GM19455 (cell line): ENCODE data around the gene IL10.
A peak's percentile ranks its signal among the peaks of the same experiment; 100 is the strongest.

Experiments used
- ATAC-seq: cut with Tn5 transposase; IDR thresholded peaks from one replicate; pipeline ENCODE4 v1.9.1; 2021; ENCODE audit not compliant: unreplicated experiment

IL10 gene

GRCh38 chr1:206772243-206772937 lies at the start of gene IL10:
IL10 (minus strand) TSS chr1:206772494; CDS start chr1:206772435, 59 bp downstream.
- no peak for ATAC-seq

- no peak for ATAC-seq
These were observed 49.2 kb upstream of the IL10 start for GRCh38 chr1:206821493-206821892.

GRCh38 chr1:206816390-206817287 lies 44.3 kb upstream of the IL10 start:
- ATAC-seq, result peak; percentile 64

GRCh38 chr1:206814716-206815341 lies 42.5 kb upstream of the IL10 start:
- ATAC-seq, result no peak

DNA sequence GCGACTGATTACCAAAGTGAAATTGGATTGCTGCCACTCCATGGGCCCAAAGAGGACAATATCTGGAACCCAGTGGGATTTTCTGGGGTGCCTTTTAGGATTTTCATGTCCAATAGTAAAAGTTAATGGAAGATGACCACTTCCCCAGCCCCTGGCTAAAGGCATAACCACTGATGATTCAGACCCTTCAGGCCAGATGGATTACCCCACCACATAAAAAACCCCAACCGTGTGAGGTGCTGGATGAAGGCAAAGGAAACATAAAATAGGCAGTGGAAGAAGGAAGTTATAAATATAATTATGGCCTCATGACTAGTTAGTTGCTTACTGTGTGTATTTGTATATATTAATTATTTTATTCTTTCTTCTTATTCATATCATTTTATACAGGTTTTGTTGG lies 40.2 kb upstream of the IL10 start:
- ATAC-seq, result no peak

DNA sequence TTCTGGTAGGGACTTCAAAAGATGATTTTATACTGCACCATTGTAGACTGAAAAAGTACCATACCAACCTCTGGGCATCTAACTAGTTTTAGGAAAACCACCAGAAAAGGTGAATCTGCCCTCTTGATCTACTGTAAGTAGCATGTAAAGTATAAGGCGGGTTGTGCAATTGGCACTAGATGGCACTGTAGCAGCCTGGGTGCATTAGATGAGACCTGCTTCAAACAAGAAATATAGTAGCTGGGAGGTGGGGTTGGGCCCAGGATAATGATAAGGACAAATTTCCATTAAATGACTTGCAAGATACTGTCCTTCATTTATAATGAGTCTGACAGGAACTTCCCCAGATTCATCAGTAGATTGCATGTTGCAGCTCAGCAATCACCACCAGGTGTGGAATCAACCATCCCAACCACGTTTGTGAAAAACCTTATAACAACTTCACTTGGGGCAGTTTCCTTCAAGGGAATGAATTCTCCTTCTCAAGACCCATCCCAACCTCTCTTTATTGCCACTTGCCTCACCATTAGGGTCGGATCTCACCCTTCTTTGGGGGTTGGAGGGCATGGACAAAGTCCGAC lies 37.3 kb upstream of the IL10 start:
- ATAC-seq, result no peak

- peak; percentile 57 for ATAC-seq
These were observed 36.3 kb upstream of the IL10 start for GRCh38 chr1:206808615-206809014.

GRCh38 chr1:206805357-206805756 lies 33.1 kb upstream of the IL10 start:
- no peak for ATAC-seq

- ATAC-seq, result no peak
These were observed 32.0 kb upstream of the IL10 start for GRCh38 chr1:206804156-206804737.

DNA sequence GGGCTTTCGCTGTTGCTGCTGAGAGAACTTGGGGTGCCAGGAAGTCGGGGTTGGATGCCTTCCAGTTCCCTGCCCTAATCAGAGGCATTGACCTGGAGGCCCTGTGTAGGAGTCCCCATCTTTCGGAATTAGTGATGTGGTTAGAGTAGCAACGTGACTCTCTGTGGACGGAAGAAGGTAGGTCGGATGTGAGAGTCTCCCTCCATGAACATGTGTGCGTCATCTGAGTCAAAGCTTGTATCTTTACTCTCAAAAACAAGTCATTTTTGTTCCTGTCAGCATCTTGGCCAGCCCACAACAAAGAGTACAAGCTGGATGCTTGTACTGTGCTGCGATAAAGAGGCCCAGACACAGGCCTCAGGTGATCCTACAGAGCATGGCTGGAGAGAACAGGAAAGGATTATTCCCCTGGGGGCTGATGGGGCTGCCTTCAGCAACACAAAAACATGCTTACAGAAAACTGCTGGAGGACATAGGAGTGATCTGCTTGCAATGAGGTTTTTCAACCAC lies 31.0 kb upstream of the IL10 start:
- ATAC-seq, result peak; percentile 99

DNA sequence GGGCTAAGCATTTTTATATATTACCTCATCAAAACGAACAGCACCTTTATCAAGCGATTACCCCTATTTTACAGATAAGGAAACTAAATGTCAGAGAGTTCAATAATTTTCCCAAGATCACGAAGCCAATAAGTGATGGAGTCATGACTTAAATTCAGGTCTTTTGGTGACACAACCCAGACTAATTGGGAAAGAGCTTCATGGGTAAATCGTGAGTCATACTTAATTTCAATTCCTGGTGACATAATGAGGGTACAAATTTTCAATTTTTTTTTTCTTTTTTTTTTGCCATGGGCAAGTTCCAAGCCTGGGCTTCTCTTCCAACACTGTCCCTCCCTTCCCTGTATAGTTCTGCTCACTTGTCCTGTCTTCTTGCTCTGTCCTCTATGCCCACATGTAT lies 30.1 kb upstream of the IL10 start:
- ATAC-seq, result no peak

- ATAC-seq, result no peak
These were observed 29.2 kb upstream of the IL10 start for GRCh38 chr1:206801467-206801866.

DNA sequence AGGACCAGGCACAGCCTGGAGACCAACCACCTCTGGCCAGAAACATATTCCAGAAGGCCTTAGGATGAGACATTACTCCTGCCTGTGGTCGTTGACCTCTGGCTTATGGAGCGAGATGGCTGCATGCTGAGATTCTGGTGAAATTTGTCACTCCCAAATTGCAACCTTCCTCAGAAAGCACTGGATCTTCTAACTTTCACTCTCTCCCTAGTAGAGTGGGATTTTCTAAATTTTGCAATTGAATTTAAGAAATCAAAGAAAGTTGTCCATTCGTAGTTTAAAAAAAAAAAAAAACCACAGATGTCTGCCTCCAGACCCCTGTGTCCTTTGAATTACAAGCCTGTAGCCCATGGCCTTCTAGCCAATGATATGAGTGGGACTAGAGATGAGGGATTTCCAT lies 28.6 kb upstream of the IL10 start:
- ATAC-seq, result no peak

DNA sequence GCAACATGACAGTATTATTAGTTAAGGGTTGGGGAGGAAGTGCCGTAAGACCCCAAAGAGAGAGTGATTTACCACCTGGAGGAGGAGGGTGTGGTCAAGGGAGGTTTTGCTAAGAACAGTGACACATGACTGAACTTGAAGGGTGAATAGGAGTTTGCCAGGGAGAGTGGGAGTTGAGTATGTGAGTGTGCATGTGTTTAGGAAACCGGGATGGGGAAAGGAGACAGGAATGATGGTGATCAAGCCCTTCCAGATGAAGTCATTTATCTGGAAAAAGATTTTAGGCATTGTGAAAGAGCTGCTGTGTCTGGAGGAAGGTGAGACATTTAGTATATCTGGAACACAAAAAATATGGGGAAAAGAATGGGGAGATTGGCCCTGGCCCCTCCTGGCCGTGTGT lies 28.1 kb upstream of the IL10 start:
- ATAC-seq, result no peak

DNA sequence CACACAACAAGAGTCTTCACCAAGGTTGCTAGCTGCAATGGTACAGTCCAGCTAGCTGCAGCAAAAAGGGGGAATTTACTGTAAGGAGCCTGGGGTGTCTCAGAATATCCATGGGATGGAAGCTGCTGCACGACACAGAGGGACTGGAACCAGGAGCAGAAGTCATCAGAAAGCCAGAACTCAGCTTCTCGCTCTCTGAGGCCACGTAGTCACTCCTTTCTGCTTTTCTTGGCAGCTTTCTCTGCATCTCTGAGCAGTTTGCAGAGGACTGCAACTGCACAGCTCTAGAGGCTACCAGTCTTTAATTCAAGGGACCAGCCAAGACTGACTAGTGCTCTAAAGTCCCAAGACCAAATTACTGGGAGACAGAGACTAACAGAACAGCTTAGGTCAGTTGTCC lies 27.0 kb upstream of the IL10 start:
- no peak for ATAC-seq

- ATAC-seq, result no peak
These were observed 26.2 kb upstream of the IL10 start for GRCh38 chr1:206798384-206798996.

- ATAC-seq, result no peak
These were observed 25.5 kb upstream of the IL10 start for GRCh38 chr1:206797534-206798383.

- no peak for ATAC-seq
These were observed 24.7 kb upstream of the IL10 start for GRCh38 chr1:206796981-206797402.

GRCh38 chr1:206796116-206796515 lies 23.8 kb upstream of the IL10 start:
- no peak for ATAC-seq
